Panc1 (cell line): Measurements from ENCODE around the gene MBD3L4. TPM values are rescaled to one million over a fixed set of nuclear protein-coding genes. Genes with fewer than 3 reads are reported as not detected.

ENCODE experiments used
- ATAC-seq: fragments of 200-7000 bp; cut with Tn5 transposase; 2 replicates; pipeline ENCODE4 v1.9.1; 2020; ENCODE audit warnings: mild to moderate bottlenecking, moderate library complexity
- BruUV-seq: library from RNA; stranded (reverse); fragments of 400-500 nt; replicated peaks from 2 replicates; lab custom pipeline; 2021; lab: Mats Ljungman, UMichigan
- CTCF ChIA-PET: fragments of 300-600 bp; sonication (Branson Sonifier 250); formaldehyde crosslinking; loops from one replicate; lab custom pipeline; 2022; ENCODE audit warnings: antibody characterized with exemption; lab: Charles Lee
- POLR2A ChIA-PET: fragments of 300-600 bp; sonication (Branson Sonifier 250); formaldehyde crosslinking; loops from one replicate; lab custom pipeline; 2022; ENCODE audit warnings: antibody characterized with exemption; lab: Charles Lee
- DNase-seq: peaks from one replicate; pipeline ENCODE4 v3.0.0-alpha.2; 2010; ENCODE audit warnings: low read depth, low spot score
- H3K27ac ChIP-seq: 2 replicates; pipeline ENCODE4 v1.5.1; 2011; ENCODE audit warnings: mild to moderate bottlenecking, low read length, inconsistent platforms
- H3K27me3 ChIP-seq: fragments of 200-500 bp; sonication (Bioruptor generic); 2 replicates; pipeline ENCODE4 v1.6.0; 2014; ENCODE audit warnings: low read length, inconsistent platforms; ENCODE audit not compliant: control insufficient read depth, insufficient read depth
- H3K36me3 ChIP-seq: fragments of 200-500 bp; sonication (Bioruptor generic); 2 replicates; pipeline ENCODE4 v1.5.1; 2014; ENCODE audit warnings: inconsistent platforms, mild to moderate bottlenecking, low read length, moderate library complexity; ENCODE audit not compliant: control insufficient read depth, insufficient read depth
- H3K4me1 ChIP-seq: 2 replicates; pipeline ENCODE4 v1.5.1; 2011; ENCODE audit warnings: inconsistent platforms, mild to moderate bottlenecking, low read length, moderate library complexity; ENCODE audit not compliant: control insufficient read depth, insufficient read depth
- H3K4me3 ChIP-seq, 2 experiments: 2 replicates each; pipeline ENCODE4 v1.5.1; 2011 to 2012; ENCODE audit warnings: low read depth in 2 of 2, low read length in 2 of 2, mild to moderate bottlenecking in 2 of 2, inconsistent platforms in 1 of 2, moderate library complexity in 1 of 2
- H3K9me3 ChIP-seq: fragments of 200-500 bp; sonication (Bioruptor generic); 2 replicates; pipeline ENCODE4 v1.5.1; 2014; ENCODE audit warnings: low read depth, mild to moderate bottlenecking, inconsistent platforms, low read length, moderate library complexity; ENCODE audit not compliant: control insufficient read depth, insufficient read depth
- POLR2AphosphoS5 ChIP-seq: IDR thresholded peaks from 2 replicates; pipeline ENCODE4 v1.6.1; 2012; ENCODE audit warnings: mild to moderate bottlenecking, low read depth, low read length, moderate library complexity
- SIN3A ChIP-seq: IDR thresholded peaks from 2 replicates; pipeline ENCODE4 v1.6.1; 2012; ENCODE audit warnings: low read depth, mild to moderate bottlenecking, low read length, moderate library complexity, borderline replicate concordance; ENCODE audit not compliant: insufficient read depth
- TCF7L2 ChIP-seq: IDR thresholded peaks from 2 replicates; pipeline ENCODE4 v1.6.1; 2011; ENCODE audit warnings: mild to moderate bottlenecking, low read depth, low read length, inconsistent platforms
- in situ Hi-C: cut with HindIII; loops from 2 replicates; pipeline ENCODE4 v1.10.0; 2016; ENCODE audit warnings: low sequenced_read_pairs, low pct_unique_long_range_greater_than_20kb
- intact Hi-C: fragments of 100-400 bp; cut with micrococcal nuclease; formaldehyde crosslinking; loops from one replicate; pipeline ENCODE4 v1.10.0; 2022; ENCODE audit not compliant: unreplicated experiment
- total RNA-seq: library from RNA; stranded (reverse); gene quantifications from one replicate; pipeline ENCODE4 v1.2.1, GENCODE V29; 2021; ENCODE audit not compliant: unreplicated experiment
- TF ChIP-seq, protein P1 (sequence below): fragments of 450-650 bp; IDR thresholded peaks from 2 replicates; pipeline ENCODE4 v1.5.1; 2017; ENCODE audit warnings: mild to moderate bottlenecking
- TF ChIP-seq, protein P2 (sequence below), 2 experiments: IDR thresholded peaks; 2 replicates each; pipeline ENCODE4 v1.6.1; 2011 to 2012; ENCODE audit warnings: low read depth in 2 of 2, control low read depth in 1 of 2, low read length in 1 of 2, mild to moderate bottlenecking in 1 of 2, moderate library complexity in 1 of 2; ENCODE audit not compliant: insufficient read depth in 1 of 2

MBD3L4 gene
- total RNA-seq, 1 experiment from 2014 or later = not detected

DNA sequence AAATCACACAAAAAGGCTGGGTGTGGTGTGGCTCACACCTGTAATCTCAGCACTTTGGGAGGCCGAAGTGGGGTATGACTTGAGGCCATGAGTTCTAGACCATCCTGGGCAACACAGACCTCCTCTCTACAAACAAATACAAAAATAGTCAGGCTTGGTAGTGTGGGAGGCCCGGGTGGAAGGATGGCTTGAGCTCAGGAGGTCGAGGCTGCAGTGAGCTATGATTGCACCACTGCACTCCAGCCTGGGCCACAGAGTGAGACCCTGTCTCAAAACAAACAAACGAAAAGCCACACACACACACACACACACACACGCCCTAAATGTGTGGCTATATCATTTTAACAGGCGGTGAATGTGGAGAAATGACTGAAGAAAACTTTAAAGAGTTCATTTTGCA, 28.6 kb upstream of the MBD3L4 start:
- no peak for TF ChIP-seq SIN3A
- TF ChIP-seq, protein P1, sequence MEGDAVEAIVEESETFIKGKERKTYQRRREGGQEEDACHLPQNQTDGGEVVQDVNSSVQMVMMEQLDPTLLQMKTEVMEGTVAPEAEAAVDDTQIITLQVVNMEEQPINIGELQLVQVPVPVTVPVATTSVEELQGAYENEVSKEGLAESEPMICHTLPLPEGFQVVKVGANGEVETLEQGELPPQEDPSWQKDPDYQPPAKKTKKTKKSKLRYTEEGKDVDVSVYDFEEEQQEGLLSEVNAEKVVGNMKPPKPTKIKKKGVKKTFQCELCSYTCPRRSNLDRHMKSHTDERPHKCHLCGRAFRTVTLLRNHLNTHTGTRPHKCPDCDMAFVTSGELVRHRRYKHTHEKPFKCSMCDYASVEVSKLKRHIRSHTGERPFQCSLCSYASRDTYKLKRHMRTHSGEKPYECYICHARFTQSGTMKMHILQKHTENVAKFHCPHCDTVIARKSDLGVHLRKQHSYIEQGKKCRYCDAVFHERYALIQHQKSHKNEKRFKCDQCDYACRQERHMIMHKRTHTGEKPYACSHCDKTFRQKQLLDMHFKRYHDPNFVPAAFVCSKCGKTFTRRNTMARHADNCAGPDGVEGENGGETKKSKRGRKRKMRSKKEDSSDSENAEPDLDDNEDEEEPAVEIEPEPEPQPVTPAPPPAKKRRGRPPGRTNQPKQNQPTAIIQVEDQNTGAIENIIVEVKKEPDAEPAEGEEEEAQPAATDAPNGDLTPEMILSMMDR = no peak
- no peak for TF ChIP-seq POLR2AphosphoS5
- TF ChIP-seq, protein P2, sequence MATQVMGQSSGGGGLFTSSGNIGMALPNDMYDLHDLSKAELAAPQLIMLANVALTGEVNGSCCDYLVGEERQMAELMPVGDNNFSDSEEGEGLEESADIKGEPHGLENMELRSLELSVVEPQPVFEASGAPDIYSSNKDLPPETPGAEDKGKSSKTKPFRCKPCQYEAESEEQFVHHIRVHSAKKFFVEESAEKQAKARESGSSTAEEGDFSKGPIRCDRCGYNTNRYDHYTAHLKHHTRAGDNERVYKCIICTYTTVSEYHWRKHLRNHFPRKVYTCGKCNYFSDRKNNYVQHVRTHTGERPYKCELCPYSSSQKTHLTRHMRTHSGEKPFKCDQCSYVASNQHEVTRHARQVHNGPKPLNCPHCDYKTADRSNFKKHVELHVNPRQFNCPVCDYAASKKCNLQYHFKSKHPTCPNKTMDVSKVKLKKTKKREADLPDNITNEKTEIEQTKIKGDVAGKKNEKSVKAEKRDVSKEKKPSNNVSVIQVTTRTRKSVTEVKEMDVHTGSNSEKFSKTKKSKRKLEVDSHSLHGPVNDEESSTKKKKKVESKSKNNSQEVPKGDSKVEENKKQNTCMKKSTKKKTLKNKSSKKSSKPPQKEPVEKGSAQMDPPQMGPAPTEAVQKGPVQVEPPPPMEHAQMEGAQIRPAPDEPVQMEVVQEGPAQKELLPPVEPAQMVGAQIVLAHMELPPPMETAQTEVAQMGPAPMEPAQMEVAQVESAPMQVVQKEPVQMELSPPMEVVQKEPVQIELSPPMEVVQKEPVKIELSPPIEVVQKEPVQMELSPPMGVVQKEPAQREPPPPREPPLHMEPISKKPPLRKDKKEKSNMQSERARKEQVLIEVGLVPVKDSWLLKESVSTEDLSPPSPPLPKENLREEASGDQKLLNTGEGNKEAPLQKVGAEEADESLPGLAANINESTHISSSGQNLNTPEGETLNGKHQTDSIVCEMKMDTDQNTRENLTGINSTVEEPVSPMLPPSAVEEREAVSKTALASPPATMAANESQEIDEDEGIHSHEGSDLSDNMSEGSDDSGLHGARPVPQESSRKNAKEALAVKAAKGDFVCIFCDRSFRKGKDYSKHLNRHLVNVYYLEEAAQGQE (IDR thresholded peaks at IDR 0.05; ENCODE audit: insufficient read depth in 1 of 2, low read depth in 2 of 2, low read length in 1 of 2) = no peak
- no peak for TF ChIP-seq TCF7L2
- H3K27me3 ChIP-seq = no peaks in the 10 kb centered on the region
- no peak overlapping the region for H3K27ac ChIP-seq
- intact Hi-C loops = no loop called here
- peaks cover 4% of the 10 kb centered on the region; the same call in 1 of the 2 replicates for H3K9me3 ChIP-seq
- no peaks in the 10 kb centered on the region for H3K4me1 ChIP-seq
- ChIA-PET POLR2A (interaction anchor here (0.5 to 1.0 kb wide), 2 partner anchors 31 to 678 kb away, joined by 3 to 12 read pairs; no protein-coding TSS in a partner anchor), CTCF (no interaction called here)
- peak overlapping the region; percentile 52 to 97; a peak in 3 of 4 replicates for H3K4me3 ChIP-seq
- peaks cover 5% of the 10 kb centered on the region for H3K36me3 ChIP-seq
- in situ Hi-C loops = no loop called here
- DNase-seq = no peak
- no TSS peak for BruUV-seq
- ATAC-seq = no peak

DNA sequence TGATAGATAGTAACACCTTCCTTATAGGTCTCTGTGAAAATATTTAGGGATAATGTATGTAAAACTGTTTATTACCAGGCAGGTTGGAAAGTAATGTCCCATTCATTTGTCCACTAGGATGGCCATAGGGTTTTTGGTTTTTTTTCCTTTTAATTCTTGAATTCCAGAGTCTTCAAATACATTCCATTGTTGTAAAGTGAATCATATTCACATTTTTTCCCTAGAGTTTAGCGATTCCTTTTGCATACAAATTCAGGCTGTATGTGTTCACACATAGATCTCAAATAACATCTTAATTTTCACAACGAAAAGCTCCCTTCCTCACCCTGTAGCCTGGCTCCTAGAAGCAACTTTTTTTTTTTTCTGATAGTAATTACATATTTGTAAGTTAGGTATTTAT, 27.7 kb upstream of the MBD3L4 start:
- no peak for ATAC-seq
- in situ Hi-C loops = no loop called here

More for the DNA sequence above, 27.7 kb upstream of the MBD3L4 start:
- CTCF ChIA-PET = no interaction called here
- no peaks in the 10 kb centered on the region for H3K4me1 ChIP-seq
- BruUV-seq = no TSS peak
- H3K9me3 ChIP-seq = peaks cover 4% of the 10 kb centered on the region; the same call in 1 of the 2 replicates
- no peak for DNase-seq
- no peak overlapping the region for H3K4me3 ChIP-seq
- POLR2A ChIA-PET = no interaction called here
- H3K27me3 ChIP-seq = no peaks in the 10 kb centered on the region
- no peak overlapping the region for H3K27ac ChIP-seq
- peaks cover 5% of the 10 kb centered on the region for H3K36me3 ChIP-seq
- intact Hi-C loops = no loop called here
- TF ChIP-seq, protein P2 (IDR thresholded peaks at IDR 0.05; ENCODE audit: insufficient read depth in 1 of 2, low read depth in 2 of 2, low read length in 1 of 2) = no peak
- TF ChIP-seq, protein P1 = no peak
- TF ChIP-seq TCF7L2 (no peak), POLR2AphosphoS5 (no peak)
